GM23338 (cell line): ENCODE measurements around the gene MRPL28.

Source experiments
- CREB1 ChIP-seq: fragments of 250-450 bp; sonication (Bioruptor Pico); IDR thresholded peaks from 2 replicates; pipeline ENCODE4 v1.5.0; 2020; ENCODE audit warnings: low read depth, mild to moderate bottlenecking, moderate library complexity
- CTCF ChIP-seq, 2 experiments: fragments of 200-600 bp in 1 of 2; sonication (generic) in 1 of 2; conservative IDR thresholded peaks; 2 replicates each; pipeline versions ENCODE4 v1.5.1 to v1.6.1; 2016 to 2017; ENCODE audit warnings: antibody characterized with exemption in 2 of 2, low read depth in 2 of 2, mild to moderate bottlenecking in 2 of 2, moderate library complexity in 1 of 2
- ETS1 ChIP-seq: IDR thresholded peaks from 2 replicates; pipeline ENCODE4 v1.6.1; 2016; ENCODE audit warnings: antibody characterized with exemption
- EZH2 ChIP-seq: fragments of 200-600 bp; sonication (generic); IDR thresholded peaks from one replicate; pipeline ENCODE4 v1.8.0; 2017; ENCODE audit warnings: antibody characterized with exemption, mild to moderate bottlenecking, low read depth; ENCODE audit not compliant: unreplicated experiment
- EZH2phosphoT487 ChIP-seq: fragments of 200-600 bp; sonication (generic); IDR thresholded peaks from one replicate; pipeline ENCODE4 v1.8.1; 2018; ENCODE audit warnings: antibody characterized with exemption; ENCODE audit not compliant: unreplicated experiment
- JUNB ChIP-seq: IDR thresholded peaks from one replicate; pipeline ENCODE4 v1.6.1; 2016; ENCODE audit warnings: antibody characterized with exemption; ENCODE audit not compliant: unreplicated experiment
- NANOG ChIP-seq: IDR thresholded peaks from 2 replicates; pipeline ENCODE4 v1.6.1; 2016; ENCODE audit warnings: antibody characterized with exemption, borderline replicate concordance
- POLR2AphosphoS5 ChIP-seq: IDR thresholded peaks from 2 replicates; pipeline ENCODE4 v1.6.1; 2016; ENCODE audit warnings: antibody characterized with exemption, low read depth
- REST ChIP-seq: IDR thresholded peaks from one replicate; pipeline ENCODE4 v1.6.1; 2018; ENCODE audit warnings: antibody characterized with exemption; ENCODE audit not compliant: unreplicated experiment
- STAT1 ChIP-seq: IDR thresholded peaks from one replicate; pipeline ENCODE4 v1.6.1; 2016; ENCODE audit warnings: antibody characterized with exemption; ENCODE audit not compliant: unreplicated experiment
- ZNF331 ChIP-seq: fragments of 250-450 bp; sonication (Bioruptor Pico); IDR thresholded peaks from 2 replicates; pipeline ENCODE4 v1.5.0; 2020; ENCODE audit warnings: low read depth, mild to moderate bottlenecking, moderate library complexity

GRCh38 chr16:397736-398332, 27.5 kb upstream of the MRPL28 start:
- TF ChIP-seq CTCF (conservative IDR thresholded peaks at IDR 0.05; ENCODE audit: low read depth in 2 of 2) (0 out of 4 replicates have a peak, but pooled peaks have one; percentile 3 to 8), EZH2 (no peak), POLR2AphosphoS5 (no peak), REST (no peak), EZH2phosphoT487 (no peak), STAT1 (no peak), ZNF331 (CRISPR knock-in tag) (no peak), ETS1 (no peak), JUNB (no peak), CREB1 (0 out of 2 replicates have a peak, but pooled peaks have one; percentile 17), NANOG (no peak)
